ENCODE measurements around the gene CLBA1. TPM values are rescaled to one million over a fixed set of nuclear protein-coding genes. Genes with fewer than 3 reads are reported as not detected.

The CLBA1 gene
- total and polyA plus RNA-seq, 9 of the 15 experiments (the other 6 are each of a cell fraction or from before 2014, with no cell fraction given): 0.04 to 3.9 (median 2.6) TPM

- TF ChIP-seq ZNF395 (CRISPR knock-in tag; IDR thresholded peaks at IDR 0.05) (no peak), ZNF184 (CRISPR knock-in tag; IDR thresholded peaks at IDR 0.05) (no peak), POLR3A (IDR thresholded peaks at IDR 0.05; ENCODE audit: borderline replicate concordance, extremely low read depth, insufficient read depth, insufficient read length) (no peak), ZNF584 (CRISPR knock-in tag; IDR thresholded peaks at IDR 0.05; ENCODE audit: low read depth) (no peak), ZNF165 (CRISPR knock-in tag; IDR thresholded peaks at IDR 0.05; ENCODE audit: borderline replicate concordance) (no peak), KHSRP (IDR thresholded peaks at IDR 0.05) (no peak), ZNF586 (CRISPR knock-in tag; conservative IDR thresholded peaks at IDR 0.05) (no peak), NR1H2 (CRISPR knock-in tag; IDR thresholded peaks at IDR 0.05) (no peak), ATF7 (IDR thresholded peaks at IDR 0.05) (no peak), CREB3L1 (IDR thresholded peaks at IDR 0.05; ENCODE audit: borderline replicate concordance, low read depth) (no peak), KDM2B (CRISPR knock-in tag; IDR thresholded peaks at IDR 0.05) (no peak), STAG1 (CRISPR knock-in tag; IDR thresholded peaks at IDR 0.05; ENCODE audit: borderline replicate concordance) (no peak), L3MBTL2 (IDR thresholded peaks at IDR 0.05) (peak; percentile 75; the same call in 1 of the 2 replicates), TGIF2 (CRISPR knock-in tag; IDR thresholded peaks at IDR 0.05) (no peak)
- TF ChIP-seq, protein P1, sequence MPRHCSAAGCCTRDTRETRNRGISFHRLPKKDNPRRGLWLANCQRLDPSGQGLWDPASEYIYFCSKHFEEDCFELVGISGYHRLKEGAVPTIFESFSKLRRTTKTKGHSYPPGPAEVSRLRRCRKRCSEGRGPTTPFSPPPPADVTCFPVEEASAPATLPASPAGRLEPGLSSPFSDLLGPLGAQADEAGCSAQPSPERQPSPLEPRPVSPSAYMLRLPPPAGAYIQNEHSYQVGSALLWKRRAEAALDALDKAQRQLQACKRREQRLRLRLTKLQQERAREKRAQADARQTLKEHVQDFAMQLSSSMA (CRISPR knock-in tag; IDR thresholded peaks at IDR 0.05): no peak
- TF ChIP-seq, protein P2, sequence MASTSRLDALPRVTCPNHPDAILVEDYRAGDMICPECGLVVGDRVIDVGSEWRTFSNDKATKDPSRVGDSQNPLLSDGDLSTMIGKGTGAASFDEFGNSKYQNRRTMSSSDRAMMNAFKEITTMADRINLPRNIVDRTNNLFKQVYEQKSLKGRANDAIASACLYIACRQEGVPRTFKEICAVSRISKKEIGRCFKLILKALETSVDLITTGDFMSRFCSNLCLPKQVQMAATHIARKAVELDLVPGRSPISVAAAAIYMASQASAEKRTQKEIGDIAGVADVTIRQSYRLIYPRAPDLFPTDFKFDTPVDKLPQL (IDR thresholded peaks at IDR 0.05; ENCODE audit: extremely low read depth, insufficient read length): no peak
- TF ChIP-seq, protein P3, sequence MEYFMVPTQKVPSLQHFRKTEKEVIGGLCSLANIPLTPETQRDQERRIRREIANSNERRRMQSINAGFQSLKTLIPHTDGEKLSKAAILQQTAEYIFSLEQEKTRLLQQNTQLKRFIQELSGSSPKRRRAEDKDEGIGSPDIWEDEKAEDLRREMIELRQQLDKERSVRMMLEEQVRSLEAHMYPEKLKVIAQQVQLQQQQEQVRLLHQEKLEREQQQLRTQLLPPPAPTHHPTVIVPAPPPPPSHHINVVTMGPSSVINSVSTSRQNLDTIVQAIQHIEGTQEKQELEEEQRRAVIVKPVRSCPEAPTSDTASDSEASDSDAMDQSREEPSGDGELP (CRISPR knock-in tag; IDR thresholded peaks at IDR 0.05; ENCODE audit: borderline replicate concordance): peak; percentile 75; the same call in 1 of the 2 replicates
Measured at GRCh38 chr14:105020815-105021655, 35.4 kb downstream of the CLBA1 start, which contains the start of gene CDCA4 (continued).

Data from K562 (cell line).